H1 (cell line): Measurements from ENCODE around the gene HDAC11. TPM values are rescaled to one million over a fixed set of nuclear protein-coding genes. Genes with fewer than 3 reads are reported as not detected.

Experiments
- CTCF ChIA-PET: fragments of 300-600 bp; sonication (Branson Sonifier 250); formaldehyde crosslinking; loops from one replicate; lab custom pipeline; 2021; ENCODE audit not compliant: partially characterized antibody; lab: Charles Lee
- POLR2A ChIA-PET: fragments of 300-600 bp; sonication (Branson Sonifier 250); formaldehyde crosslinking; loops from one replicate; lab custom pipeline; 2021; ENCODE audit warnings: inconsistent platforms; ENCODE audit not compliant: partially characterized antibody; lab: Charles Lee
- DNase-seq, 2 experiments: peaks; one replicate each; pipeline versions ENCODE4 v3.0.0 to v3.0.0-alpha.2; 2010 to 2022; ENCODE audit warnings: low spot score in 2 of 2, low read depth in 1 of 2, mixed read lengths in 1 of 2
- FAIRE-seq: peaks from 2 replicates; lab custom pipeline; 2011; peaks lifted over from hg19 to GRCh38; lab: Jason Lieb, UNC
- H2AFZ ChIP-seq: 2 replicates; pipeline ENCODE4 v1.8.1; 2012; ENCODE audit warnings: low read length, inconsistent platforms
- H2AK5ac ChIP-seq: 2 replicates; pipeline ENCODE4 v1.6.1; 2013; ENCODE audit warnings: low read depth, low read length
- H2BK120ac ChIP-seq: replicated peaks from 2 replicates; pipeline ENCODE3; 2013; ENCODE audit warnings: low read depth, low read length, inconsistent platforms
- H2BK12ac ChIP-seq: 2 replicates; pipeline ENCODE4 v1.6.1; 2013; ENCODE audit warnings: low read depth, low read length
- H2BK15ac ChIP-seq: 2 replicates; pipeline ENCODE4 v1.6.1; 2013; ENCODE audit warnings: low read length
- H2BK20ac ChIP-seq: 2 replicates; pipeline ENCODE4 v1.6.1; 2013; ENCODE audit warnings: low read length
- H2BK5ac ChIP-seq: 2 replicates; pipeline ENCODE4 v1.6.1; 2013; ENCODE audit warnings: low read depth, low read length
- H3K14ac ChIP-seq: 2 replicates; pipeline ENCODE4 v1.6.1; 2013; ENCODE audit warnings: inconsistent platforms; ENCODE audit not compliant: insufficient read length
- H3K18ac ChIP-seq: 2 replicates; pipeline ENCODE4 v1.6.1; 2013; ENCODE audit warnings: low read length; ENCODE audit errors: extremely low read depth
- H3K23ac ChIP-seq: 2 replicates; pipeline ENCODE4 v1.6.1; 2013; ENCODE audit warnings: inconsistent platforms; ENCODE audit not compliant: insufficient read length
- H3K23me2 ChIP-seq: 2 replicates; pipeline ENCODE4 v1.6.1; 2013; ENCODE audit warnings: low read depth, low read length
- H3K27ac ChIP-seq: 2 replicates; pipeline ENCODE4 v1.6.1; 2011; ENCODE audit warnings: low read depth, low read length, inconsistent platforms
- H3K27me3 ChIP-seq, 4 experiments: replicated peaks in 1 of 4; 1 replicate in 1 of 4; 2 replicates in 3 of 4; pipeline versions ENCODE4 v1.6.1 to v1.8.1; 2011 to 2013; ENCODE audit warnings: low read length in 3 of 4, mild to moderate bottlenecking in 3 of 4, inconsistent platforms in 2 of 4, mixed read lengths in 2 of 4, moderate library complexity in 1 of 4; ENCODE audit not compliant: control insufficient read depth in 3 of 4, insufficient read depth in 3 of 4; ENCODE audit errors: extremely low read depth in 1 of 4
- H3K36me3 ChIP-seq, 4 experiments: 2 replicates each; pipeline versions ENCODE4 v1.6.1 to v1.8.1; 2011 to 2013; ENCODE audit warnings: mild to moderate bottlenecking in 4 of 4, low read length in 3 of 4, moderate library complexity in 2 of 4, control low read depth in 1 of 4, inconsistent platforms in 1 of 4; ENCODE audit not compliant: insufficient read depth in 4 of 4, control insufficient read depth in 2 of 4
- H3K4ac ChIP-seq: replicated peaks from 2 replicates; pipeline ENCODE3; 2013; ENCODE audit warnings: low read length, low read depth, mixed read lengths, inconsistent platforms; ENCODE audit not compliant: insufficient read length
- H3K4me1 ChIP-seq, 4 experiments: replicated peaks in 1 of 4; 1 replicate in 1 of 4; 2 replicates in 3 of 4; pipeline versions ENCODE4 v1.6.1 to v1.8.1; 2011 to 2013; ENCODE audit warnings: low read length in 3 of 4, inconsistent platforms in 2 of 4, mixed read lengths in 1 of 4; ENCODE audit not compliant: insufficient read depth in 4 of 4, control insufficient read depth in 3 of 4
- H3K4me2 ChIP-seq, 2 experiments: 2 replicates each; pipeline versions ENCODE4 v1.6.1 to v1.8.1; 2011 to 2013; ENCODE audit warnings: low read depth in 2 of 2, low read length in 2 of 2, control low read depth in 1 of 2, inconsistent platforms in 1 of 2, mild to moderate bottlenecking in 1 of 2; ENCODE audit not compliant: insufficient read depth in 1 of 2
- H3K4me3 ChIP-seq, 4 experiments: fragments of 200-600, 300-600 bp in 1 of 4; sonication (generic), shearing (Covaris generic), sonication (Bioruptor Twin) in 1 of 4; 2 replicates each; pipeline versions ENCODE4 v1.5.1 to v1.8.1; 2011 to 2016; ENCODE audit warnings: low read length in 4 of 4, low read depth in 3 of 4, control low read depth in 2 of 4, inconsistent platforms in 2 of 4, mild to moderate bottlenecking in 2 of 4, mixed read lengths in 1 of 4, moderate library complexity in 1 of 4; ENCODE audit not compliant: insufficient read depth in 2 of 4; ENCODE audit errors: extremely low read depth in 1 of 4
- H3K56ac ChIP-seq: replicated peaks from 2 replicates; pipeline ENCODE3; 2013; ENCODE audit warnings: low read depth, mild to moderate bottlenecking, mixed read lengths, low read length, inconsistent platforms; ENCODE audit not compliant: insufficient read length
- H3K79me1 ChIP-seq: 2 replicates; pipeline ENCODE4 v1.6.1; 2013; ENCODE audit warnings: low read depth, low read length, control low read depth
- H3K79me2 ChIP-seq, 2 experiments: 2 replicates each; pipeline versions ENCODE4 v1.6.1 to v1.8.1; 2012 to 2013; ENCODE audit warnings: low read length in 2 of 2, mild to moderate bottlenecking in 2 of 2, inconsistent platforms in 1 of 2; ENCODE audit not compliant: insufficient read depth in 2 of 2, control insufficient read depth in 1 of 2
- H3K9ac ChIP-seq, 4 experiments: replicated peaks in 1 of 4; 1 replicate in 1 of 4; 2 replicates in 3 of 4; pipeline versions ENCODE4 v1.6.1 to v1.8.1; 2011 to 2013; ENCODE audit warnings: low read depth in 3 of 4, low read length in 3 of 4, control low read depth in 2 of 4, mild to moderate bottlenecking in 2 of 4, moderate library complexity in 2 of 4, inconsistent platforms in 1 of 4; ENCODE audit errors: extremely low read depth in 1 of 4
- H3K9me3 ChIP-seq, 2 experiments: 2 replicates each; pipeline versions ENCODE4 v1.6.1 to v1.8.1; 2012 to 2013; ENCODE audit warnings: mild to moderate bottlenecking in 2 of 2, moderate library complexity in 2 of 2, control low read depth in 1 of 2, inconsistent platforms in 1 of 2, low read depth in 1 of 2, low read length in 1 of 2, mixed read lengths in 1 of 2; ENCODE audit not compliant: insufficient read depth in 2 of 2
- H4K20me1 ChIP-seq, 2 experiments: replicated peaks in 1 of 2; 2 replicates each; pipeline versions ENCODE3 to v1.8.1; 2011 to 2013; ENCODE audit warnings: inconsistent platforms in 2 of 2, low read length in 2 of 2, mild to moderate bottlenecking in 1 of 2; ENCODE audit not compliant: insufficient read depth in 2 of 2, control insufficient read depth in 1 of 2
- H4K5ac ChIP-seq: 2 replicates; pipeline ENCODE4 v1.6.1; 2013; ENCODE audit warnings: low read length, low read depth, mixed read lengths, inconsistent platforms; ENCODE audit not compliant: insufficient read length
- H4K8ac ChIP-seq: 2 replicates; pipeline ENCODE4 v1.8.0; 2013; ENCODE audit warnings: mild to moderate bottlenecking, moderate library complexity, low read length, inconsistent platforms; ENCODE audit not compliant: insufficient read depth; ENCODE audit errors: extremely low read depth
- H4K91ac ChIP-seq: replicated peaks from 2 replicates; pipeline ENCODE3; 2013; ENCODE audit warnings: low read length, mixed read lengths, inconsistent platforms; ENCODE audit not compliant: insufficient read length
- BCL11A ChIP-seq, 2 experiments: IDR thresholded peaks; one replicate each; pipeline ENCODE4 v1.6.1; 2011; ENCODE audit warnings: low read depth in 2 of 2, low read length in 2 of 2, mild to moderate bottlenecking in 2 of 2
- SIX5 ChIP-seq: IDR thresholded peaks from 2 replicates; pipeline ENCODE4 v1.6.1; 2011; ENCODE audit warnings: mild to moderate bottlenecking, low read depth, low read length
- SUZ12 ChIP-seq: fragments of 200-600 bp; sonication (generic); IDR thresholded peaks from 2 replicates; pipeline ENCODE4 v1.6.1; 2012; ENCODE audit warnings: mild to moderate bottlenecking, inconsistent platforms, low read length, moderate library complexity, mixed read lengths
- WGBS, 2 experiments: shearing (Covaris generic) in 1 of 2; methylation state at CpG; one replicate each; pipeline versions ENCODE4 v1.1.6 to v1.1.7; 2013 to 2015; ENCODE audit warnings: low lambda C conversion rate in 2 of 2, mixed read lengths in 2 of 2, inconsistent platforms in 1 of 2, low coverage in 1 of 2, missing lambda C conversion rate in 1 of 2; ENCODE audit not compliant: insufficient replicate concordance in 2 of 2, insufficient coverage in 1 of 2, insufficient read length in 1 of 2; ENCODE audit errors: extremely low coverage in 1 of 2, missing lambda C conversion rate in 1 of 2; 5-methylcytosine and 5-hydroxymethylcytosine counted together
- polyA plus RNA-seq, 7 experiments: library from polyadenylated mRNA; depleted of rRNA in 3 of 7; stranded (reverse) in 5 of 7; unstranded in 2 of 7; fragments of >200 nt in 5 of 7; fragments of 200-250 nt in 2 of 7; gene quantifications; 1 replicate in 5 of 7; 2 replicates in 1 of 7; 4 replicates in 1 of 7; pipeline versions ENCODE4 v1.2.1 to v1.2.3, GENCODE V29; 2011 to 2013; ENCODE audit warnings: missing spikeins in 2 of 7, mixed read lengths in 2 of 7
- total RNA-seq: library from RNA; stranded (reverse); fragmentation: NEBNext Ultra II Directional; extraction: Animal tissue kit (Norgen Biotek cat#: 25700); gene quantifications from 2 replicates; pipeline ENCODE4 v1.2.1, GENCODE V29; 2021

Gene HDAC11
- total and polyA plus RNA-seq, 2 of the 8 experiments (the other 6 are each of a cell fraction or from before 2014, with no cell fraction given), result 6.8 to 7.4 TPM

- no peak overlapping the region for H2AK5ac ChIP-seq
- no peak overlapping the region for H2BK15ac ChIP-seq
- no peaks in the 10 kb centered on the region for H3K79me1 ChIP-seq
- DNase-seq (no peak), FAIRE-seq (no peak)
- WGBS, 2 experiments, result 90% methylated on average over 4 of the region's 4 CpGs; no CpG with 5 or more reads in 1 of the 2 experiments
- H3K9ac ChIP-seq, result no peak overlapping the region
- H3K23ac ChIP-seq, result no peak overlapping the region
- H2BK120ac ChIP-seq, result no peak overlapping the region
- no peaks in the 10 kb centered on the region for H4K20me1 ChIP-seq
- no peaks in the 10 kb centered on the region for H3K27me3 ChIP-seq
- peaks cover 0 to 2% (median 0%) of the 10 kb centered on the region in 4 experiments; a peak in 1 of 7 replicates for H3K4me1 ChIP-seq
- H2BK5ac ChIP-seq, result no peak overlapping the region
- no peaks in the 10 kb centered on the region for H3K79me2 ChIP-seq
- no peak overlapping the region for H2AFZ ChIP-seq
- no peak overlapping the region for H3K18ac ChIP-seq
- H3K4ac ChIP-seq, result no peak overlapping the region
- no peak overlapping the region for H2BK20ac ChIP-seq
- TF ChIP-seq BCL11A (IDR thresholded peaks at IDR 0.05; ENCODE audit: low read depth in 2 of 2, low read length in 2 of 2) (no peak), SIX5 (no peak), SUZ12 (no peak)
- TF ChIP-seq, all 59 proteins: peak for 0
- no peaks in the 10 kb centered on the region for H3K36me3 ChIP-seq
- POLR2A ChIA-PET, result interaction anchor here (1.4 kb wide), 1 partner anchor 11 kb away, joined by 3 read pairs; no protein-coding TSS in a partner anchor
- H3K56ac ChIP-seq, result no peak overlapping the region
- H3K9me3 ChIP-seq, result no peaks in the 10 kb centered on the region
- H3K27ac ChIP-seq, result no peak overlapping the region
- no peak overlapping the region for H4K91ac ChIP-seq
- no peaks in the 10 kb centered on the region for H3K23me2 ChIP-seq
- H2BK12ac ChIP-seq, result no peak overlapping the region
- no peak overlapping the region for H3K4me3 ChIP-seq
- CTCF ChIA-PET, result interaction anchor here (1.3 to 2.4 kb wide), 6 partner anchors 11 to 348 kb away, joined by 3 to 8 read pairs (median 4); no protein-coding TSS in a partner anchor
- no peak overlapping the region for H3K4me2 ChIP-seq
- H3K14ac ChIP-seq, result no peak overlapping the region
- no peak overlapping the region for H4K8ac ChIP-seq
- H4K5ac ChIP-seq, result no peak overlapping the region
Observed at GRCh38 chr3:13440204-13440817, 39.8 kb upstream of the HDAC11 start.
